Endothelial cell (in vitro differentiated cells): ENCODE data around the gene BCL2L13. TPM values are rescaled to one million over a fixed set of nuclear protein-coding genes. Genes with fewer than 3 reads are reported as not detected.
"Not testable (repeated sequence)": the region's sequence is repeated elsewhere in the genome, so short reads cannot be mapped to it uniquely, and the experiment has no call there.

Source experiments
- DNase-seq: peaks from one replicate; pipeline ENCODE4 v3.0.0; 2021; ENCODE audit warnings: low spot score
- H3K27ac Mint-ChIP-seq: one replicate; pipeline ENCODE4 v1.8.0; 2021; ENCODE audit warnings: mixed read lengths, inconsistent platforms; ENCODE audit not compliant: unreplicated experiment
- H3K27me3 Mint-ChIP-seq: one replicate; pipeline ENCODE4 v1.8.0; 2021; ENCODE audit warnings: mild to moderate bottlenecking, moderate library complexity, mixed read lengths, inconsistent platforms; ENCODE audit not compliant: unreplicated experiment
- H3K36me3 Mint-ChIP-seq: one replicate; pipeline ENCODE4 v1.8.0; 2021; ENCODE audit warnings: mild to moderate bottlenecking, low read depth, mixed read lengths, inconsistent platforms; ENCODE audit not compliant: unreplicated experiment
- H3K4me1 Mint-ChIP-seq: one replicate; pipeline ENCODE4 v1.8.0; 2021; ENCODE audit warnings: mild to moderate bottlenecking, mixed read lengths, inconsistent platforms; ENCODE audit not compliant: unreplicated experiment
- H3K4me3 Mint-ChIP-seq: one replicate; pipeline ENCODE4 v1.8.0; 2021; ENCODE audit warnings: mild to moderate bottlenecking, mixed read lengths, inconsistent platforms; ENCODE audit not compliant: unreplicated experiment
- H3K9me3 Mint-ChIP-seq: one replicate; pipeline ENCODE4 v1.8.0; 2021; ENCODE audit warnings: mixed read lengths, inconsistent platforms; ENCODE audit not compliant: unreplicated experiment
- CTCF ChIP-seq: fragments of 200-600 bp; sonication (generic); IDR thresholded peaks from one replicate; pipeline ENCODE4 v1.5.0; 2021; ENCODE audit warnings: antibody characterized with exemption; ENCODE audit not compliant: unreplicated experiment
- total RNA-seq: library from RNA; stranded (reverse); fragmentation: NEBNext Ultra II Directional; extraction: Animal tissue kit (Norgen Biotek cat#: 25700); gene quantifications from one replicate; pipeline ENCODE4 v1.2.1, GENCODE V29; 2021; ENCODE audit not compliant: unreplicated experiment

The BCL2L13 gene
- total RNA-seq, 1 donor from 2014 or later, result 26.2 TPM

GRCh38 chr22:17665854-17666253 lies 27.3 kb downstream of the BCL2L13 start:
- Mint-ChIP-seq H3K27ac (no peak overlapping the region), H3K36me3 (peaks cover 37% of the 10 kb centered on the region), H3K4me3 (no peak overlapping the region), H3K27me3 (peaks cover 2% of the 10 kb centered on the region), H3K4me1 (no peaks in the 10 kb centered on the region), H3K9me3 (peaks cover 5% of the 10 kb centered on the region)
- no peak for DNase-seq
- TF ChIP-seq CTCF, result no peak

GRCh38 chr22:17671521-17672092 lies 33.0 kb downstream of the BCL2L13 start:
- H3K9me3 Mint-ChIP-seq, H3K27ac Mint-ChIP-seq, H3K4me3 Mint-ChIP-seq: not testable (repeated sequence)

GRCh38 chr22:17672417-17672991 lies 33.9 kb downstream of the BCL2L13 start:
- H3K36me3 Mint-ChIP-seq, result peaks cover 4% of the 10 kb centered on the region
- no peak for TF ChIP-seq CTCF
- no peaks in the 10 kb centered on the region for H3K4me1 Mint-ChIP-seq
- H3K4me3 Mint-ChIP-seq, result no peak overlapping the region
- DNase-seq, result no peak
- no peaks in the 10 kb centered on the region for H3K27me3 Mint-ChIP-seq
- no peak overlapping the region for H3K27ac Mint-ChIP-seq
- no peaks in the 10 kb centered on the region for H3K9me3 Mint-ChIP-seq

More at GRCh38 chr22:17671521-17672092, 33.0 kb downstream of the BCL2L13 start:
- H3K36me3 Mint-ChIP-seq, DNase-seq, H3K27me3 Mint-ChIP-seq, H3K4me1 Mint-ChIP-seq: not testable (repeated sequence)

GRCh38 chr22:17674152-17674551 lies 35.6 kb downstream of the BCL2L13 start:
- TF ChIP-seq CTCF, result no peak
- Mint-ChIP-seq H3K27ac (no peak overlapping the region), H3K4me1 (peaks cover 3% of the 10 kb centered on the region), H3K9me3 (no peaks in the 10 kb centered on the region), H3K27me3 (no peaks in the 10 kb centered on the region), H3K36me3 (peaks cover 7% of the 10 kb centered on the region), H3K4me3 (no peak overlapping the region)
- no peak for DNase-seq

GRCh38 chr22:17675584-17675983 lies 37.0 kb downstream of the BCL2L13 start:
- Mint-ChIP-seq H3K27ac (no peak overlapping the region), H3K9me3 (no peaks in the 10 kb centered on the region), H3K4me1 (peaks cover 3% of the 10 kb centered on the region), H3K27me3 (peaks cover 2% of the 10 kb centered on the region), H3K36me3 (peaks cover 3% of the 10 kb centered on the region), H3K4me3 (no peak overlapping the region)
- no peak for TF ChIP-seq CTCF
- no peak for DNase-seq
